ENCODE measurements around the gene PPP1R3C. TPM values are rescaled to one million over a fixed set of nuclear protein-coding genes. Genes with fewer than 3 reads are reported as not detected.
A peak's percentile ranks its signal among the peaks of the same experiment; 100 is the strongest.

Gene PPP1R3C
- total and polyA plus RNA-seq, 8 donors: 1.2 to 50.0 (median 13.3) TPM

DNA sequence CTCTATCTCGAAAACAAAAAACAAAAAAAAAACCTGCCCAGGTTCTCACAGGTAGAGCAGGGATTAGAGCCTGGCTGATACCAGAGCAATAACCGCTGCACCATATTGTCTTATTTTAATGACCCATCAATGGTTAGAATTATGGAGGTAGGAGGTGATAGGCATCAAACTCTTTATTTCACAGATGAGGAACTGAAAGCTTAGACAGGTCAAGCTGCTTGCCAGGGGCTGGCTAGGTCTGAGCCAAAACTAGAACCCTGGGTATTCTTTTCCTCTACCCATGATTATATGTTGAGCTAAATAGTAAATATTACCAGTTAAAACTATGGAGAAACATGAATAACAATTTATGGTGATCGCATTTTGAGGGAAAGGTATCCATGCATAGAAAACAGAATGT is 2.0 kb upstream of the PPP1R3C start:
- Histone ChIP-seq H3K4me1 (peaks cover 6 to 41% (median 25%) of the 10 kb centered on the region in 4 donors), H3K27me3 (peaks cover 0 to 11% (median 0%) of the 10 kb centered on the region in 3 donors), H3K4me3 (no peak overlapping the region), H3K9me3 (no peaks in the 10 kb centered on the region), H3K27ac (no peak overlapping the region), H3K36me3 (peaks cover 4 to 11% (median 5%) of the 10 kb centered on the region in 4 donors)
- TF ChIP-seq, protein P1, sequence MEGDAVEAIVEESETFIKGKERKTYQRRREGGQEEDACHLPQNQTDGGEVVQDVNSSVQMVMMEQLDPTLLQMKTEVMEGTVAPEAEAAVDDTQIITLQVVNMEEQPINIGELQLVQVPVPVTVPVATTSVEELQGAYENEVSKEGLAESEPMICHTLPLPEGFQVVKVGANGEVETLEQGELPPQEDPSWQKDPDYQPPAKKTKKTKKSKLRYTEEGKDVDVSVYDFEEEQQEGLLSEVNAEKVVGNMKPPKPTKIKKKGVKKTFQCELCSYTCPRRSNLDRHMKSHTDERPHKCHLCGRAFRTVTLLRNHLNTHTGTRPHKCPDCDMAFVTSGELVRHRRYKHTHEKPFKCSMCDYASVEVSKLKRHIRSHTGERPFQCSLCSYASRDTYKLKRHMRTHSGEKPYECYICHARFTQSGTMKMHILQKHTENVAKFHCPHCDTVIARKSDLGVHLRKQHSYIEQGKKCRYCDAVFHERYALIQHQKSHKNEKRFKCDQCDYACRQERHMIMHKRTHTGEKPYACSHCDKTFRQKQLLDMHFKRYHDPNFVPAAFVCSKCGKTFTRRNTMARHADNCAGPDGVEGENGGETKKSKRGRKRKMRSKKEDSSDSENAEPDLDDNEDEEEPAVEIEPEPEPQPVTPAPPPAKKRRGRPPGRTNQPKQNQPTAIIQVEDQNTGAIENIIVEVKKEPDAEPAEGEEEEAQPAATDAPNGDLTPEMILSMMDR (IDR thresholded peaks at IDR 0.05): no peak
- TF ChIP-seq EP300 (IDR thresholded peaks at IDR 0.05) (no peak), POLR2A (IDR thresholded peaks at IDR 0.05) (no peak), POLR2AphosphoS5 (IDR thresholded peaks at IDR 0.05) (no peak)
- no peak for DNase-seq
- WGBS, 5 donors: 87 to 92% (median 92%) methylated on average over 3 of the region's 3 CpGs
- intact Hi-C loops (cut with DNase I; ENCODE audit: low total_unique reads): loop anchor here (5.0 to 10.0 kb wide), 2 partner anchors 80 to 138 kb away; no protein-coding TSS in a partner anchor

DNA sequence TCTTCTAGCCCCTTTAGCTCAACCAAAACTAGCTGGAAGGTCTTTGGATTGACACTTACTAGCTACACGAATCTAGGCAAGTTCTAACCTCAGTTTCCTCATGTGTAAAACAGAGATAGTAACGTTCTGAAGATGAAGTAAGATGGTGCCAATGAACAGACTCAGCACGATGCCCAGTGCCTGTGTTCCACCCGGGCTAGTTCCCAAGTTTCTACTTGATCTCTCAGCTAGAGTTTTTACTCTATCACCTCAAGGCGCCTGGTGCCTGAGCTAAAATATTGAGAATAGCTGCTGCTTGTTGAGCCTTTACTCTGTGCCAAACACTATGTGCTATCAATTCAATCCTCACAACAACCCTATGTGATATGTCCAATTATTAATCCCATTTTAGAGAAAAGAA is 1.4 kb upstream of the PPP1R3C start:
- TF ChIP-seq, protein P1 (IDR thresholded peaks at IDR 0.05): no peak
- no peak for TF ChIP-seq POLR2A (IDR thresholded peaks at IDR 0.05)
- no peak for TF ChIP-seq POLR2AphosphoS5 (IDR thresholded peaks at IDR 0.05)
- no peak for TF ChIP-seq EP300 (IDR thresholded peaks at IDR 0.05)
- Histone ChIP-seq H3K27ac (peak overlapping the region in 2 of 5 donors; percentile 83 to 84), H3K36me3 (peaks cover 8 to 14% (median 9%) of the 10 kb centered on the region in 4 donors), H3K4me3 (no peak overlapping the region), H3K4me1 (peaks cover 6 to 47% (median 28%) of the 10 kb centered on the region in 4 donors), H3K27me3 (peaks cover 0 to 11% (median 0%) of the 10 kb centered on the region in 3 donors), H3K9me3 (no peaks in the 10 kb centered on the region)
- DNase-seq: no peak
- intact Hi-C loops (cut with DNase I; ENCODE audit: low total_unique reads): loop anchor here (10.0 kb wide), 1 partner anchor 79 kb away; no protein-coding TSS in a partner anchor
- 83 to 90% (median 86%) methylated on average over 5 of the region's 5 CpGs for WGBS, 5 donors

DNA sequence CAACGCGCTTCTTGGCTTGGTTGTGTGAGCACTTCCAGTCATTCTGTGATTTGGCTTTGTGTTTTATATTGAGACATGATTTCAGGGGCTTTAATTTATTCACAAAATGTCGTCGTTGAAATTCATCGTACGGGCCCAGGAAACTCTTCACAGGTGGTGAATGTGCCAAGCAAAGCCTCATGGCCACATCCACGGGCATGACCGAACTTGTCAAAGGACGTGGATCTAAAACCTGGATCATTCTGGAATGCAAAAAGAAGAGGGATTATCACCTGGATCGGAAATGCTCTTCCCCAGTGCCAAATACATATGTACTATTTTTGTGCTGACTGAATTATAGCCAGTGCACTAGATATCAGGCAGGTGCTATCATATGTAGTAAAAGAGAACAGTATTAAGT is 2.2 kb downstream of the PPP1R3C start:
- TF ChIP-seq EP300 (IDR thresholded peaks at IDR 0.05): no peak
- TF ChIP-seq, protein P1 (IDR thresholded peaks at IDR 0.05): no peak
- TF ChIP-seq POLR2AphosphoS5 (IDR thresholded peaks at IDR 0.05): no peak
- no peak for TF ChIP-seq POLR2A (IDR thresholded peaks at IDR 0.05)
- intact Hi-C loops (cut with DNase I; ENCODE audit: low total_unique reads): loop anchor here (10.0 kb wide), 1 partner anchor 76 kb away; no protein-coding TSS in a partner anchor
- no peak for DNase-seq
- Histone ChIP-seq H3K4me3 (peak overlapping the region; percentile 58 to 64 (median 61)), H3K27me3 (peaks cover 0 to 11% (median 0%) of the 10 kb centered on the region in 3 donors), H3K9me3 (no peaks in the 10 kb centered on the region), H3K27ac (peak overlapping the region in 4 of 5 donors; percentile 52 to 84 (median 80)), H3K36me3 (peaks cover 8 to 33% (median 19%) of the 10 kb centered on the region in 4 donors), H3K4me1 (peaks cover 6 to 65% (median 40%) of the 10 kb centered on the region in 4 donors)
- 74 to 92% (median 87%) methylated on average over 10 of the region's 10 CpGs for WGBS, 5 donors

DNA sequence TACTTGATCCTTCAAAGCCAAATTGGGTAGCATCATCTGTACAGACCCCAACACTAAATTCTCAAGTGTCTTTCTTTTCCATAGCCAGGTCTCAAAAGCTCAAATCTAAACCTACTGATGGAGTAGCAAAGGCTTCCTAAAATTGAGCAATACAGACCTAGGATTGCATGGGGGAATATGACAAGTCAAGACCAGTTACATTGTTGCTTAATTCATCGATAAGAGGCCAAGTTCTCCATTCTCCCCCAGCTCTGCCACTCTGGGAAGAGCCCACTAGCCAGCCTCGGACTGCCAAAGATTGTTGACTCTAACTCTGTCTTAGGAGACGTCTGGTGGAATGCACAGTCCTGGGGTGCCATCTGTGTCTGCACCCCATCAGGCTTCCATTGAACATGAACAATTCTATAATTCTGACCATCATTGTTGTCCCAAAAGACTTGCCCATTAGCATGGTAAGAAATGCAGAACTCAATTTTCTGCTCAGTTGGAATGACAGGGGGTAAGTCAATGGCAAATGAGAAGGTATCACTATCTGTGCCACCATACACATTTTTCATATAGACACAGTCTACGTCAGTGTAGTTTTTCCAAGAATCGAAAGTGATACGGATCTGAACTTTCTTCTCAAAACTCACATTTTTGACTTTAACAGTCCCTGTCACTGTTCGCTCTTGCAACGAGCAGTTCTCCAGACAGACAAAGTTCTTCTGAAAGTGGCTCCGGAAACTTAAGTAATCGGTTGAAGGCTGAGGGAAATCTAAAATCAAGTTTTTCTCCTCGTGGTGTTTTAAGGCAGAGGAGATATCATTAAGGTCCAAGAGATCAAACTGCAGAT is 2.9 kb downstream of the PPP1R3C start:
- 84 to 93% (median 91%) methylated on average over 11 of the region's 11 CpGs for WGBS, 5 donors
- peaks cover 6 to 62% (median 37%) of the 10 kb centered on the region in 4 donors for H3K4me1 ChIP-seq
- peak overlapping the region in 4 of 5 donors; percentile 16 to 84 (median 66) for H3K27ac ChIP-seq
- peaks cover 8 to 39% (median 19%) of the 10 kb centered on the region in 4 donors for H3K36me3 ChIP-seq
- H3K4me3 ChIP-seq: peak overlapping the region; percentile 58 to 64 (median 61)
- no peaks in the 10 kb centered on the region for H3K9me3 ChIP-seq
- DNase-seq: no peak
- intact Hi-C loops (cut with DNase I; ENCODE audit: low total_unique reads): loop anchor here (10.0 kb wide), 1 partner anchor 75 kb away; no protein-coding TSS in a partner anchor
- TF ChIP-seq POLR2A (IDR thresholded peaks at IDR 0.05): no peak
- TF ChIP-seq EP300 (IDR thresholded peaks at IDR 0.05): no peak
- TF ChIP-seq, protein P1 (IDR thresholded peaks at IDR 0.05): no peak
- TF ChIP-seq POLR2AphosphoS5 (IDR thresholded peaks at IDR 0.05): no peak
- H3K27me3 ChIP-seq: peaks cover 0 to 11% (median 0%) of the 10 kb centered on the region in 3 donors

All from stomach (tissue), 9 donors.